K562 (cell line): ENCODE results near the gene HYAL1. TPM values are rescaled to one million over a fixed set of nuclear protein-coding genes. Genes with fewer than 3 reads are reported as not detected.

ENCODE experiments used
- CBFA2T2 ChIP-seq: fragments of 450-650 bp; conservative IDR thresholded peaks from 2 replicates; pipeline ENCODE4 v1.6.1; 2017; ENCODE audit warnings: mild to moderate bottlenecking
- DDX20 ChIP-seq: fragments of 450-650 bp; IDR thresholded peaks from 2 replicates; pipeline ENCODE4 v1.6.1; 2016; ENCODE audit warnings: missing genetic modification characterization, low read depth, mild to moderate bottlenecking, missing compliant biosample characterization, moderate library complexity
- FOXJ3 ChIP-seq: sonication (generic); formaldehyde crosslinking; IDR thresholded peaks from 2 replicates; pipeline ENCODE4 v1.4.0; 2020; ENCODE audit warnings: mild to moderate bottlenecking, missing genetic modification reagents
- GTF3C2 ChIP-seq: IDR thresholded peaks from 3 replicates; pipeline ENCODE4 v1.6.1; 2011; ENCODE audit warnings: borderline replicate concordance, mild to moderate bottlenecking, moderate library complexity; ENCODE audit not compliant: insufficient read length; ENCODE audit errors: extremely low read depth
- LEF1 ChIP-seq: fragments of 450-650 bp; IDR thresholded peaks from 2 replicates; pipeline ENCODE4 v1.6.1; 2016; ENCODE audit warnings: mild to moderate bottlenecking
- MAFK ChIP-seq: IDR thresholded peaks from 2 replicates; pipeline ENCODE4 v1.6.1; 2011; ENCODE audit warnings: low read length, improper control_type of control experiment
- MED1 ChIP-seq: sonication (generic); formaldehyde crosslinking; IDR thresholded peaks from 2 replicates; pipeline ENCODE4 v1.8.1; 2023; ENCODE audit warnings: missing genetic modification reagents, borderline replicate concordance
- MGA ChIP-seq: fragments of 450-650 bp; IDR thresholded peaks from 2 replicates; pipeline ENCODE4 v1.6.1; 2016; ENCODE audit warnings: mild to moderate bottlenecking, moderate library complexity
- POLR2AphosphoS5 ChIP-seq: IDR thresholded peaks from 2 replicates; pipeline ENCODE4 v1.6.1; 2011; ENCODE audit warnings: mild to moderate bottlenecking, low read depth, low read length, moderate library complexity; ENCODE audit not compliant: control insufficient read depth, insufficient read depth
- POLR3A ChIP-seq: IDR thresholded peaks from 2 replicates; pipeline ENCODE4 v1.6.1; 2011; ENCODE audit warnings: borderline replicate concordance, mild to moderate bottlenecking, moderate library complexity; ENCODE audit not compliant: insufficient read length, insufficient read depth; ENCODE audit errors: extremely low read depth
- ZFP36 ChIP-seq: fragments of 150-350 bp; IDR thresholded peaks from 2 replicates; pipeline ENCODE4 v1.6.1; 2018; ENCODE audit warnings: low read length, low read depth; ENCODE audit not compliant: partially characterized antibody
- ZKSCAN3 ChIP-seq: fragments of 250-450 bp; sonication (Bioruptor Pico); IDR thresholded peaks from 2 replicates; pipeline ENCODE4 v1.4.0; 2020
- ZNF740 ChIP-seq, 3 experiments: fragments of 200-800 bp in 1 of 3; sonication (Bioruptor generic) in 1 of 3; sonication (generic) in 1 of 3; formaldehyde crosslinking in 1 of 3; IDR thresholded peaks; 2 replicates each; pipeline versions ENCODE4 v1.6.1 to v1.8.0; 2016 to 2022; ENCODE audit warnings: mild to moderate bottlenecking in 2 of 3, missing compliant biosample characterization in 2 of 3, missing genetic modification characterization in 2 of 3, missing genetic modification reagents in 1 of 3
- polyA plus RNA-seq, 8 experiments: library from polyadenylated mRNA; depleted of rRNA in 4 of 8; stranded (reverse) in 5 of 8; unstranded in 3 of 8; fragments of >200 nt; fragmentation: Nextera tagmentation in 2 of 8; fragmentation: Illumina TruSeq in 1 of 8; extraction: Ambion mirVana in 2 of 8; extraction: Trizol in 1 of 8; gene quantifications; 2 replicates each; pipeline versions ENCODE4 v1.2.1 to v1.2.3, GENCODE V29; 2011 to 2014; ENCODE audit warnings: inconsistent platforms in 1 of 8, missing spikeins in 1 of 8
- total RNA-seq, 7 experiments: library from RNA; depleted of rRNA in 6 of 7; stranded (reverse); fragments of >200 nt in 6 of 7; fragmentation: Illumina TruSeq in 2 of 7; extraction: Trizol in 2 of 7; gene quantifications; 2 replicates each; pipeline versions ENCODE4 v1.2.1 to v1.2.3, GENCODE V29; 2011 to 2021; ENCODE audit warnings: low replicate concordance in 1 of 7

HYAL1 gene
- total and polyA plus RNA-seq, 9 of the 15 experiments (the other 6 are each of a cell fraction or from before 2014, with no cell fraction given): 1.4 to 8.5 (median 4.7) TPM

- TF ChIP-seq DDX20 (tag): no peak
- no peak for TF ChIP-seq MED1 (CRISPR knock-in tag)
- no peak for TF ChIP-seq LEF1
- TF ChIP-seq CBFA2T2: peak; percentile 60
- no peak for TF ChIP-seq ZNF740 (CRISPR knock-in tag; IDR thresholded peaks at IDR 0.05)
- no peak for TF ChIP-seq ZNF740 (tag; IDR thresholded peaks at IDR 0.05)
- no peak for TF ChIP-seq ZKSCAN3 (CRISPR knock-in tag)
- no peak for TF ChIP-seq POLR2AphosphoS5
- TF ChIP-seq ZFP36: no peak
- no peak for TF ChIP-seq MAFK
- TF ChIP-seq MGA: no peak
- TF ChIP-seq GTF3C2: no peak
- no peak for TF ChIP-seq FOXJ3 (CRISPR knock-in tag)
- TF ChIP-seq POLR3A: no peak
Observed at GRCh38 chr3:50251220-50251619, 52.2 kb downstream of the HYAL1 start (continued).
